Right kidney (tissue), 1 donor: ENCODE results near the gene STEAP1.

ENCODE experiments used
- DNase-seq: peaks from one replicate; pipeline ENCODE4 v3.0.0-alpha.2; 2016

STEAP1 gene

GRCh38 chr7:90211391-90212148 is 57.3 kb downstream of the STEAP1 start, which contains the start of gene STEAP2:
Gene STEAP2 (plus strand): TSS chr7:90211740. CDS start chr7:90225083, 13,343 bp downstream.
- DNase-seq, result peak; percentile 90

GRCh38 chr7:90212149-90212495 is 57.9 kb downstream of the STEAP1 start:
- DNase-seq, result no peak

- no peak for DNase-seq
These were observed 59.3 kb downstream of the STEAP1 start for GRCh38 chr7:90213521-90213920.
